HG03457 (cell line): ENCODE data around the gene PRR30.
"Not testable (repeated sequence)": the region's sequence is repeated elsewhere in the genome, so short reads cannot be mapped to it uniquely, and the experiment has no call there.

Experiments used
- ATAC-seq: cut with Tn5 transposase; IDR thresholded peaks from one replicate; pipeline ENCODE4 v1.9.1; 2021; ENCODE audit warnings: moderate number of reproducible peaks; ENCODE audit not compliant: unreplicated experiment

Gene PRR30

GRCh38 chr2:27139310-27139709 lies at the start of gene PRR30:
PRR30 (minus strand) TSS chr2:27139410; CDS start chr2:27138329, 1,081 bp downstream.
- no peak for ATAC-seq

- no peak for ATAC-seq
Observed at GRCh38 chr2:27186613-27187345, 47.6 kb upstream of the PRR30 start.

- no peak for ATAC-seq
Observed at GRCh38 chr2:27185331-27186026, 46.3 kb upstream of the PRR30 start.

GRCh38 chr2:27184115-27184514 lies 44.9 kb upstream of the PRR30 start:
- no peak for ATAC-seq

- no peak for ATAC-seq
Observed at GRCh38 chr2:27182346-27182745, 43.1 kb upstream of the PRR30 start.

GRCh38 chr2:27179344-27180000 lies 40.3 kb upstream of the PRR30 start:
- no peak for ATAC-seq

- ATAC-seq: no peak
Observed at GRCh38 chr2:27178469-27178868, 39.3 kb upstream of the PRR30 start.

- no peak for ATAC-seq
Observed at GRCh38 chr2:27177441-27178351, 38.5 kb upstream of the PRR30 start.

GRCh38 chr2:27175781-27176180 lies 36.6 kb upstream of the PRR30 start:
- ATAC-seq: not testable (repeated sequence)

GRCh38 chr2:27175330-27175729 lies 36.1 kb upstream of the PRR30 start:
- ATAC-seq: no peak

GRCh38 chr2:27174638-27175037 lies 35.4 kb upstream of the PRR30 start:
- ATAC-seq: no peak

GRCh38 chr2:27171351-27171848 lies 32.2 kb upstream of the PRR30 start:
- ATAC-seq: no peak

GRCh38 chr2:27170581-27171337 lies 31.5 kb upstream of the PRR30 start:
- no peak for ATAC-seq

GRCh38 chr2:27164960-27165763 lies 26.0 kb upstream of the PRR30 start:
- ATAC-seq: no peak

GRCh38 chr2:27162151-27163121 lies 23.2 kb upstream of the PRR30 start:
- no peak for ATAC-seq

GRCh38 chr2:27160191-27160590 lies 21.0 kb upstream of the PRR30 start:
- no peak for ATAC-seq

GRCh38 chr2:27159271-27159670 lies 20.1 kb upstream of the PRR30 start:
- no peak for ATAC-seq

- ATAC-seq: no peak
Observed at GRCh38 chr2:27158468-27158867, 19.3 kb upstream of the PRR30 start.
